ENCODE results near the gene PHOX2B. TPM values are rescaled to one million over a fixed set of nuclear protein-coding genes. Genes with fewer than 3 reads are reported as not detected.
"Not testable (repeated sequence)": the region's sequence is repeated elsewhere in the genome, so short reads cannot be mapped to it uniquely, and the experiment has no call there.

PHOX2B gene
- total RNA-seq, 5 donors from 2014 or later (not counting 1 experiment from before 2014, with no cell fraction given): not detected

DNA sequence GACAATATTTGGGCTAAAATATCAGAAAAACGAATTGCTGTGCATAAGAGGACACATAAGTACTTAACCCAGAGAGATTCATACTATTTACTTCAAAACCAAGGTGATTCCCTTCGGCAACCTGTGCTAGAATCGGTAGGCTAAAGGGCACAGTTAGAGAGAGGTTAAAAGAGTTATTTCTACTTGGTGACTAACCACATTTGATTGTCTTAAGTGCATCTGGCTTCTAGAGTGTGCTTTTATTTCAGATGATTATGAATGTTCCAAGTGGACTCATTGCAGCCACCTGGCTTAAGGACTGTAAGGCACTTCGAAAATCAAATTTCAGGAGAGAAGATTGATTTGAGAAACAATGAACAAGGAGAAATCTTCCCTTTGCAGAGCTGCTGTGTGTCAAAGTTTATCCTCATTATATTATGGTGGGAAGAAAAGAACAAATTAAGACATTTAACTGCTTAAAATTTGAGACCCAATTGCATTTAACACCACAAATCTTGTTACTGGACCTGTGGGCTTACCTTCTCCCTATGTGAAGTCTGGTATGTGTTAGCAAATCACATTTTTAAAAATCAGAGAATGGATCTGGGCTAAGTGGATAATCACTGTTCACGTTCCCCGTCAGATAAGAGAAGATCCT lies 34.0 kb downstream of the PHOX2B start:
- 80% methylated on average over 2 of the region's 6 CpGs for WGBS (ENCODE audit: insufficient coverage)
- Histone ChIP-seq H3K27ac (ENCODE audit: low read length) (no peak overlapping the region), H3K4me1 (ENCODE audit: control insufficient read depth in 1 of 2, extremely low read depth in 1 of 2, insufficient read depth in 2 of 2, low read length in 2 of 2) (no peaks in the 10 kb centered on the region), H3K36me3 (ENCODE audit: control insufficient read depth in 2 of 2, extremely low read depth in 1 of 2, insufficient read depth in 1 of 2, low read length in 1 of 2) (no peaks in the 10 kb centered on the region), H3K4me3 (ENCODE audit: control insufficient read depth in 1 of 2, extremely low read depth in 1 of 2, low read length in 1 of 2) (no peak overlapping the region), H3K9me3 (no peaks in the 10 kb centered on the region), H3K27me3 (replicated peaks in 1 of 2; ENCODE audit: control insufficient read depth in 2 of 2, extremely low read depth in 1 of 2, insufficient read depth in 2 of 2, low read length in 1 of 2) (no peaks in the 10 kb centered on the region)
- no peak overlapping the region for H3K27ac Mint-ChIP-seq
- DNase-seq (no peak), ATAC-seq (replicated peaks in 1 of 4) (no peak)
- no peak overlapping the region for H3K4me3 Mint-ChIP-seq
- peaks cover 2 to 7% (median 4%) of the 10 kb centered on the region in 3 donors for H3K9me3 Mint-ChIP-seq
- CTCF ChIA-PET: no interaction called here
- no peaks in the 10 kb centered on the region for H3K36me3 Mint-ChIP-seq
- H3K4me1 Mint-ChIP-seq: no peaks in the 10 kb centered on the region
- H3K27me3 Mint-ChIP-seq: peaks cover 0 to 7% of the 10 kb centered on the region in 2 donors
- POLR2A ChIA-PET: no interaction called here

DNA sequence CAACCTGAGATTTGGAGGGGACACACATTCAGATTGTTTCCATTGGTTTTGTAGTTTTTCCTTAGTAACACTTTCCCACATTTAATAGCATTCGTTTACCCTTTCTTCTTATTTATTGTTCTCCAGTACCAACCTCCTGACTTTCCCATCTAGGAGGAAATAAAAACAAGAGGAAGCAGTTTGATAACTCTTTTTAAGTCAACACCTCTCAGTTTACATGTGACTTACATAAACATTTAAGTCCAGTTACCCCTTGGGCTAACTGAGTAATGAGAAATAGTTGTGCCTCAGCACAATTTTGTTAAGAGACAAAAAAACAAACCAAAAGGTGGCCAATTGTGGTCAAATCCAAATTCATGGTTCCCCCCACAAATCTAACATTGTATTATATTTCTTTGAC lies 34.8 kb downstream of the PHOX2B start:
- Mint-ChIP-seq H3K27me3 (peaks cover 2 to 11% of the 10 kb centered on the region in 2 donors), H3K4me1 (no peaks in the 10 kb centered on the region), H3K36me3 (no peaks in the 10 kb centered on the region), H3K4me3 (no peak overlapping the region), H3K9me3 (peaks cover 2 to 7% (median 4%) of the 10 kb centered on the region in 3 donors), H3K27ac (no peak overlapping the region)
- ATAC-seq (replicated peaks in 1 of 4) (no peak), DNase-seq (no peak)
- H3K9me3 ChIP-seq: no peaks in the 10 kb centered on the region
- ChIA-PET CTCF (no interaction called here), POLR2A (no interaction called here)
- no peak overlapping the region for H3K27ac ChIP-seq (ENCODE audit: low read length)
- no peaks in the 10 kb centered on the region for H3K27me3 ChIP-seq (replicated peaks in 1 of 2; ENCODE audit: control insufficient read depth in 2 of 2, extremely low read depth in 1 of 2, insufficient read depth in 2 of 2, low read length in 1 of 2)
- H3K36me3 ChIP-seq (ENCODE audit: control insufficient read depth in 2 of 2, extremely low read depth in 1 of 2, insufficient read depth in 1 of 2, low read length in 1 of 2): no peaks in the 10 kb centered on the region
- H3K4me1 ChIP-seq (ENCODE audit: control insufficient read depth in 1 of 2, extremely low read depth in 1 of 2, insufficient read depth in 2 of 2, low read length in 2 of 2): no peaks in the 10 kb centered on the region
- no peak overlapping the region for H3K4me3 ChIP-seq (ENCODE audit: control insufficient read depth in 1 of 2, extremely low read depth in 1 of 2, low read length in 1 of 2)
- no CpG with 5 or more reads among the region's 1 CpG for WGBS (ENCODE audit: insufficient coverage)

DNA sequence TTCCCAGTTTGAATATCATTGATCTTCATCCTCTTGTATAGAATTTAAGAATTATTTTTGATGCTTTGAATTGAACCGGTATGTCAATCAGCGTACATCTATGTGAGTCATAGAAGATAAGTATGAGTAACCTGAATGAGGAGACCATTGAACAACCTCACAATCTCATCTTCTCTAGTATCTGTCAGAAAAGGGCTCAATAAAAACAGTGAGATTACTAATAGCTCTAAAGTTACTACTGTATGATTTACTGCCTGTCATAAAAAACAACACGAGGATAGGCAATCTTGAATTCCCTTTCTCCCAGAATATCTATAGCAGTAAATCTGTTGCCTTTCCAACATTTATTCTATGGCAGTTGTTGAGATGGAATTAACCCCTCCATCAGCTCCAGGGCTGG lies 36.1 kb downstream of the PHOX2B start:
- Mint-ChIP-seq H3K27me3 (peaks cover 6 to 16% of the 10 kb centered on the region in 2 donors), H3K27ac (no peak overlapping the region), H3K36me3 (no peaks in the 10 kb centered on the region), H3K4me1 (no peaks in the 10 kb centered on the region), H3K9me3 (peaks cover 2 to 7% (median 4%) of the 10 kb centered on the region in 3 donors), H3K4me3 (no peak overlapping the region)
- ChIA-PET POLR2A (no interaction called here), CTCF (no interaction called here)
- H3K27ac ChIP-seq (ENCODE audit: low read length): no peak overlapping the region
- no peaks in the 10 kb centered on the region for H3K9me3 ChIP-seq
- no peaks in the 10 kb centered on the region for H3K36me3 ChIP-seq (ENCODE audit: control insufficient read depth in 2 of 2, extremely low read depth in 1 of 2, insufficient read depth in 1 of 2, low read length in 1 of 2)
- H3K4me3 ChIP-seq (ENCODE audit: control insufficient read depth in 1 of 2, extremely low read depth in 1 of 2, low read length in 1 of 2): no peak overlapping the region
- no CpG with 5 or more reads among the region's 3 CpGs for WGBS (ENCODE audit: insufficient coverage)
- DNase-seq: no peak
- no peaks in the 10 kb centered on the region for H3K27me3 ChIP-seq (replicated peaks in 1 of 2; ENCODE audit: control insufficient read depth in 2 of 2, extremely low read depth in 1 of 2, insufficient read depth in 2 of 2, low read length in 1 of 2)
- H3K4me1 ChIP-seq (ENCODE audit: control insufficient read depth in 1 of 2, extremely low read depth in 1 of 2, insufficient read depth in 2 of 2, low read length in 2 of 2): no peaks in the 10 kb centered on the region
- no peak for ATAC-seq (replicated peaks in 1 of 4)

DNA sequence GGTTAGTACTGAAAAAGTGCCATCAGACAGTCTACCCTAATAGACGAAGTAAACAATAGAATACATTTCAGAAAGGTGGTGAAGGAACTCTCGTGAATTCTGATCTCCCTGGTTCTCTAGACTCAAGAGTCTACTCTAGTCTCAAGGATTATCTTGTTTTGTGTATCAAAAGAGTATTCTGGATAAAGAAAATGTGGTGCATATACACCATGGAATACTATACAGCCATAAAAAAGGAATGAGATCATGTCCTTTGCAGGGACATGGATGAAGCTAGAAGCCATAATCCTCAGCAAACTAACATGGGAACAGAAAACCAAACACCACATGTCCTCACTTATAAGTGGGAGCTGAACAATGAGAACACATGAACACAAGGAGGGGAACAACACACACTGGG lies 36.9 kb downstream of the PHOX2B start:
- H3K27me3 ChIP-seq (replicated peaks in 1 of 2; ENCODE audit: control insufficient read depth in 2 of 2, extremely low read depth in 1 of 2, insufficient read depth in 2 of 2, low read length in 1 of 2); ATAC-seq (replicated peaks in 1 of 4); DNase-seq; H3K4me3 ChIP-seq (ENCODE audit: control insufficient read depth in 1 of 2, extremely low read depth in 1 of 2, low read length in 1 of 2); H3K4me3 Mint-ChIP-seq; H3K36me3 ChIP-seq (ENCODE audit: control insufficient read depth in 2 of 2, extremely low read depth in 1 of 2, insufficient read depth in 1 of 2, low read length in 1 of 2); H3K9me3 ChIP-seq; H3K4me1 ChIP-seq (ENCODE audit: control insufficient read depth in 1 of 2, extremely low read depth in 1 of 2, insufficient read depth in 2 of 2, low read length in 2 of 2); POLR2A ChIA-PET; H3K9me3 Mint-ChIP-seq; H3K4me1 Mint-ChIP-seq; CTCF ChIA-PET; H3K27ac ChIP-seq (ENCODE audit: low read length); H3K36me3 Mint-ChIP-seq; H3K27ac Mint-ChIP-seq: not testable (repeated sequence)
- H3K27me3 Mint-ChIP-seq: peaks cover 6 to 16% of the 10 kb centered on the region in 2 donors
- WGBS (ENCODE audit: insufficient coverage): no CpG with 5 or more reads among the region's 2 CpGs

DNA sequence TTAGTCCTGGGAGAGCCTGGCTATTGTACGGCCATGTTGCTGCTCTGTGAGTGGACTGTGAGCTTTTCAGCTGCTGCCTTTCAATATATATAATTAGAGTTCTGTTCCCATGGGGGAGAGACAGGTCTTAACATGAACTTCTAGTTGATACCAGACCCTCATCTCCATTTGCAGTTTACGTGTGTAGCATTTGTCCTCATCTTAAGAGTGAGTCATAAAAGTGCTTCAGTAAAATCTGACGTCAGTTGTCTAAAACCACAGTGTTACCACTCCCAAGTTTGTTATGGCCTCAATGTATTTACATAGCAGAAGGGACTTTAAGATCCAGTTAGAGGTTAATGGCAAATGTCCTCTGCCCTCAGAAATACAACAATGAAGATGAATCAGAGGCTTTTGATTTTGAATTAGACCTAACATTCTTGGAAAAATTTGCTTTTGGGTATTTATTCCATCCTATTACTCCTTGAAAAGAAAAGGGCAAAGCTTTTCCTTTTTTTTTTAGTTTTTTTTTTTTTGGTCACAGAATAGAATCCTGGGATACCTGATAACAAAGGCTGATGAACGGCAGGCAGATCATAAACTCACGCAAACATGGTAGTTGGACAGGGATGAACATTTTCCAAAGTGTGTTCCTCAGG lies 38.6 kb downstream of the PHOX2B start:
- Mint-ChIP-seq H3K36me3 (no peaks in the 10 kb centered on the region), H3K4me1 (no peaks in the 10 kb centered on the region), H3K27ac (no peak overlapping the region), H3K27me3 (peaks cover 11 to 12% of the 10 kb centered on the region in 2 donors), H3K9me3 (peaks cover 2 to 8% (median 7%) of the 10 kb centered on the region in 3 donors), H3K4me3 (no peak overlapping the region)
- no peak overlapping the region for H3K27ac ChIP-seq (ENCODE audit: low read length)
- H3K27me3 ChIP-seq (replicated peaks in 1 of 2; ENCODE audit: control insufficient read depth in 2 of 2, extremely low read depth in 1 of 2, insufficient read depth in 2 of 2, low read length in 1 of 2): no peaks in the 10 kb centered on the region
- POLR2A ChIA-PET: no interaction called here
- WGBS (ENCODE audit: insufficient coverage): 80% methylated on average over 2 of the region's 5 CpGs
- no peak overlapping the region for H3K4me3 ChIP-seq (ENCODE audit: control insufficient read depth in 1 of 2, extremely low read depth in 1 of 2, low read length in 1 of 2)
- ATAC-seq (replicated peaks in 1 of 4) (no peak), DNase-seq (no peak)
- no peaks in the 10 kb centered on the region for H3K4me1 ChIP-seq (ENCODE audit: control insufficient read depth in 1 of 2, extremely low read depth in 1 of 2, insufficient read depth in 2 of 2, low read length in 2 of 2)
- no peaks in the 10 kb centered on the region for H3K36me3 ChIP-seq (ENCODE audit: control insufficient read depth in 2 of 2, extremely low read depth in 1 of 2, insufficient read depth in 1 of 2, low read length in 1 of 2)
- no peaks in the 10 kb centered on the region for H3K9me3 ChIP-seq
- CTCF ChIA-PET: no interaction called here

DNA sequence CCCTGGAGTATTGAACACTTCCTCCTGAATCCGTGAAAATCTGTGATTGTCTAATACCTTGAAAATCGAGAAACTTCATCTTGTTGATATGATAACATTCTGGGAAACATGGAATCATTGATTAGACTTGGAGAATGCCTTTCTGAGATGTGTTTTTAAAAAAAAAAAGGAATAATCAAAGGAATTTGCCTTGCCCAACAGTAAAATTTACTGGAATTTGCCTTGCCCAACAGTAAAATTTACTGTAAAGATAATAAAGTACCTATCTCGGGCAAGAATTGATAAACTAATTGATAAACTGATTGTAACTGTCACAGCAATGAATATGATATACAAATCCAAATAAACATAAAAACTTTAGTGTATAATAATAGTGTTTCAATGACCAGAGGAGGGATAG lies 44.7 kb downstream of the PHOX2B start:
- Histone ChIP-seq H3K4me1 (ENCODE audit: control insufficient read depth in 1 of 2, extremely low read depth in 1 of 2, insufficient read depth in 2 of 2, low read length in 2 of 2) (no peaks in the 10 kb centered on the region), H3K27ac (ENCODE audit: low read length) (no peak overlapping the region), H3K27me3 (replicated peaks in 1 of 2; ENCODE audit: control insufficient read depth in 2 of 2, extremely low read depth in 1 of 2, insufficient read depth in 2 of 2, low read length in 1 of 2) (no peaks in the 10 kb centered on the region), H3K4me3 (ENCODE audit: control insufficient read depth in 1 of 2, extremely low read depth in 1 of 2, low read length in 1 of 2) (no peak overlapping the region), H3K9me3 (no peaks in the 10 kb centered on the region), H3K36me3 (ENCODE audit: control insufficient read depth in 2 of 2, extremely low read depth in 1 of 2, insufficient read depth in 1 of 2, low read length in 1 of 2) (no peaks in the 10 kb centered on the region)
- ATAC-seq (replicated peaks in 1 of 4) (no peak), DNase-seq (no peak)
- Mint-ChIP-seq H3K9me3 (peaks cover 0 to 4% (median 0%) of the 10 kb centered on the region in 3 donors), H3K36me3 (no peaks in the 10 kb centered on the region), H3K27ac (no peak overlapping the region), H3K4me3 (no peak overlapping the region), H3K4me1 (no peaks in the 10 kb centered on the region), H3K27me3 (peaks cover 15 to 17% of the 10 kb centered on the region in 2 donors)
- 80% methylated on average over 1 of the region's 3 CpGs for WGBS (ENCODE audit: insufficient coverage)
- CTCF ChIA-PET: no interaction called here
- POLR2A ChIA-PET: no interaction called here
